ENCODE results near the gene KLHL34.
A peak's percentile ranks its signal among the peaks of the same experiment; 100 is the strongest.

Gene KLHL34

GRCh38 chrX:21658152-21658737 lies at the start of gene KLHL34:
KLHL34 (minus strand) TSS chrX:21658330; CDS start chrX:21657788, 542 bp downstream.
- peak in 1 of 2 donors; percentile 1 for DNase-seq

GRCh38 chrX:21705225-21705624 lies 47.1 kb upstream of the KLHL34 start:
- no peak for DNase-seq

GRCh38 chrX:21702725-21703124 lies 44.6 kb upstream of the KLHL34 start:
- DNase-seq: no peak

- DNase-seq: no peak
These were observed 42.8 kb upstream of the KLHL34 start for GRCh38 chrX:21700967-21701366.

- DNase-seq: no peak
These were observed 42.1 kb upstream of the KLHL34 start for GRCh38 chrX:21700275-21700674.

GRCh38 chrX:21699136-21699535 lies 41.0 kb upstream of the KLHL34 start:
- DNase-seq: no peak

GRCh38 chrX:21698272-21698671 lies 40.1 kb upstream of the KLHL34 start:
- DNase-seq: no peak

- no peak for DNase-seq
These were observed 33.4 kb upstream of the KLHL34 start for GRCh38 chrX:21691512-21692018.

- no peak for DNase-seq
These were observed 25.8 kb upstream of the KLHL34 start for GRCh38 chrX:21683941-21684340.

- no peak for DNase-seq
These were observed 20.0 kb upstream of the KLHL34 start for GRCh38 chrX:21678048-21678612.

- no peak for DNase-seq
These were observed 17.8 kb upstream of the KLHL34 start for GRCh38 chrX:21675931-21676330.

- DNase-seq: no peak
These were observed 16.5 kb upstream of the KLHL34 start for GRCh38 chrX:21674430-21675186.

GRCh38 chrX:21666679-21667078 lies 8.5 kb upstream of the KLHL34 start:
- DNase-seq: no peak

GRCh38 chrX:21666252-21666651 lies 8.1 kb upstream of the KLHL34 start:
- DNase-seq: no peak

- DNase-seq: no peak
These were observed 4.6 kb upstream of the KLHL34 start for GRCh38 chrX:21662761-21663160.

- DNase-seq: no peak
These were observed 3.2 kb upstream of the KLHL34 start for GRCh38 chrX:21661316-21661715.

- DNase-seq: no peak
These were observed 2.0 kb upstream of the KLHL34 start for GRCh38 chrX:21660156-21660555.

- DNase-seq: no peak
These were observed 1.2 kb upstream of the KLHL34 start for GRCh38 chrX:21659320-21659719.

GRCh38 chrX:21658746-21659145 lies 616 bp upstream of the KLHL34 start:
- no peak for DNase-seq

GRCh38 chrX:21657318-21658151 lies 595 bp downstream of the KLHL34 start:
- DNase-seq: peak in 1 of 2 donors; percentile 0

GRCh38 chrX:21656587-21657317 lies 1.4 kb downstream of the KLHL34 start:
- DNase-seq: no peak

GRCh38 chrX:21655901-21656586 lies 2.1 kb downstream of the KLHL34 start:
- no peak for DNase-seq
